ENCODE data around the gene LOX.

Gene LOX

DNA sequence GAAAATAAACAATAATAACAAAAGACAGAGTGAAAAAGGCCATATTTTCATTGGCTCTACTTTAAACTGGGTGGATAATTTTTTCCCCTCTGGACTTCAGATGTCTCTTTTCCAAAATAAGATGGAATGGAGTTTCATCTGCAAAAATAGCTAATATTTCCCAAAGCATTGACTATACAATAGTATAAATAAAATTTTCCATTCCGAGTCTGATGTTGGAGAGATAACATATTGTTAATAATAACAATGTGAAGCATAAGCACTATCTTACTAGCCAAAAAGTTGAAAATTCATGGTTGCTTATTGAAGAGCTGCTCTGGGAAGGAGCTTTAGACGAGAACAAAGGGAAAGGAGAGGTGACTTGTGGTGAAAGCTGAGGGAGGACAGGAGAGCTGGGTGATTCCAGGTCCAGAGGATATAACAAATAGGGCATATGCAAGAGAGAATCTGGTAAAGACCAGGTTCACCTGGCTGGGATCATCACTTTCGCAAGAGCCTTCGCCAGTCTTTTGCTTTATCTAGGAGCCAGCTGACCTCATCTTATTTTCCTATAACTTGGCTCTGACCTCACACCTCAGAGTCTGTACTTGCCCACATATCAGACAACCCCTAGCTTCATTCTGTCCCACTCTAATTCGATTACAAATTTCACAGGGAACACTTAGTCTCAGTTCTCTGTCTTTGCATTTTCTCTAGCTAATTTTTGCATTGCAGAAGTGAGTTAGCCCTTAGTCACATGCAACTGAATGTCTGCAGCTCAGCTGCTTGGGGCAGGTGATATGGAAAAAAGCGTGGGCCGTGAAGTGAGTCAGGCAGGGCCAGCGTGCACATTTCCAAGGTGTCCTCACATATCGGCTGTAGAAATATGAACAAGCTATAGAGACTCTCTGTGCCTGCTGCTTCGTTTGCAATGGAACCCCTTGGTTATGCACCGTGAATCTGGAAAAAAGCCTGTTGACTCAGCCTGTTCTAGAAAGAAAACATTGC is 43.7 kb upstream of the LOX start:
- H3K27ac ChIP-seq, result no peak overlapping the region
- TF ChIP-seq, protein P1, sequence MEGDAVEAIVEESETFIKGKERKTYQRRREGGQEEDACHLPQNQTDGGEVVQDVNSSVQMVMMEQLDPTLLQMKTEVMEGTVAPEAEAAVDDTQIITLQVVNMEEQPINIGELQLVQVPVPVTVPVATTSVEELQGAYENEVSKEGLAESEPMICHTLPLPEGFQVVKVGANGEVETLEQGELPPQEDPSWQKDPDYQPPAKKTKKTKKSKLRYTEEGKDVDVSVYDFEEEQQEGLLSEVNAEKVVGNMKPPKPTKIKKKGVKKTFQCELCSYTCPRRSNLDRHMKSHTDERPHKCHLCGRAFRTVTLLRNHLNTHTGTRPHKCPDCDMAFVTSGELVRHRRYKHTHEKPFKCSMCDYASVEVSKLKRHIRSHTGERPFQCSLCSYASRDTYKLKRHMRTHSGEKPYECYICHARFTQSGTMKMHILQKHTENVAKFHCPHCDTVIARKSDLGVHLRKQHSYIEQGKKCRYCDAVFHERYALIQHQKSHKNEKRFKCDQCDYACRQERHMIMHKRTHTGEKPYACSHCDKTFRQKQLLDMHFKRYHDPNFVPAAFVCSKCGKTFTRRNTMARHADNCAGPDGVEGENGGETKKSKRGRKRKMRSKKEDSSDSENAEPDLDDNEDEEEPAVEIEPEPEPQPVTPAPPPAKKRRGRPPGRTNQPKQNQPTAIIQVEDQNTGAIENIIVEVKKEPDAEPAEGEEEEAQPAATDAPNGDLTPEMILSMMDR (IDR thresholded peaks at IDR 0.05), result no peak

DNA sequence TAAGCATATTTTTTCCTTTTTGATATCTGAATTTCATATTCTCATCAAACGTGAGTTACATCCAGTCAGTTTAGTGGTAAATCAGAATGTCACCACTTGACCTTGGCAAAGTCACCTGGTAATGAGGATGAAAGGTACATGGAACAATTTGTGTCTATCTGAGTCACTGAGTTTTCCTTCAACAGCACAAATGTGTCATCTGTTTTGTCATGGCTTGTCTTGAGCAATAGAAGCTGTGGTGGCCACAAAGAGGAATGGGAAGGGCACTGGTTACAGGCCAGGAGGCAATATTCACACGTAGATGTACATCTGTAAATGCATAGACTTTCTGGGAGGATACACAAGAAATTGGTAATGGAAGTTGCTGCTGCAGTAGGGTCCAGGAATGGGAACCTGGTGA is 42.9 kb upstream of the LOX start:
- H3K36me3 ChIP-seq, result no peaks in the 10 kb centered on the region
- H3K27me3 ChIP-seq, result no peaks in the 10 kb centered on the region
- no peaks in the 10 kb centered on the region for H3K9me3 ChIP-seq
- TF ChIP-seq, protein P1 (IDR thresholded peaks at IDR 0.05), result no peak
- no peak overlapping the region for H3K27ac ChIP-seq
- peaks cover 0 to 5% (median 0%) of the 10 kb centered on the region in 4 donors for H3K4me1 ChIP-seq
- DNase-seq, result no peak
- no peak overlapping the region for H3K4me3 ChIP-seq
- intact Hi-C loops (cut with DNase I; ENCODE audit: low total_unique reads), result no loop called here

More for the DNA sequence above, 43.7 kb upstream of the LOX start:
- Histone ChIP-seq H3K36me3 (no peaks in the 10 kb centered on the region), H3K4me3 (no peak overlapping the region), H3K27me3 (no peaks in the 10 kb centered on the region), H3K9me3 (no peaks in the 10 kb centered on the region), H3K4me1 (peaks cover 0 to 12% (median 0%) of the 10 kb centered on the region in 4 donors)
- intact Hi-C loops (cut with DNase I; ENCODE audit: low total_unique reads), result no loop called here
- DNase-seq, result no peak

DNA sequence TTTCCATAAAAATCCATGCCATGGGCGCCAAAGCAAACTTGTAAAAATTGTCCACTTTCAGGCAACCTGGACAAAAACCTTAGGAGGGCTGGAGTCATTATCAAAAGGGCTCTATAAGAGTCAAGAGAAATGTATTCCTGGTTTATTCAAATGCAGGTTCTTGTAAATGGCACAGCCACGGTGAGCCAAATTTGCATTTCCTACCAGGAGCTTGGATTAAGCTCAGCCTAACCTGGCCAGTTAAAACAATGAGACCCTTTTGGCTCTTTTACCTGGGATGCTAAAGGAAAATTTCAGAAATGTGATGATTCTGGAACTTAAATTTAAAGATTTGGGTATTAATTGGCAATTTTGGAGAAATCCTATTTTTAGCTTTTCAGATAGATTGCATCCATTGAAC is 42.4 kb upstream of the LOX start:
- Histone ChIP-seq H3K9me3 (no peaks in the 10 kb centered on the region), H3K4me1 (peaks cover 0 to 5% (median 0%) of the 10 kb centered on the region in 4 donors), H3K36me3 (no peaks in the 10 kb centered on the region), H3K4me3 (no peak overlapping the region), H3K27ac (no peak overlapping the region), H3K27me3 (no peaks in the 10 kb centered on the region)
- TF ChIP-seq, protein P1 (IDR thresholded peaks at IDR 0.05), result no peak
- intact Hi-C loops (cut with DNase I; ENCODE audit: low total_unique reads), result no loop called here
- DNase-seq, result no peak

DNA sequence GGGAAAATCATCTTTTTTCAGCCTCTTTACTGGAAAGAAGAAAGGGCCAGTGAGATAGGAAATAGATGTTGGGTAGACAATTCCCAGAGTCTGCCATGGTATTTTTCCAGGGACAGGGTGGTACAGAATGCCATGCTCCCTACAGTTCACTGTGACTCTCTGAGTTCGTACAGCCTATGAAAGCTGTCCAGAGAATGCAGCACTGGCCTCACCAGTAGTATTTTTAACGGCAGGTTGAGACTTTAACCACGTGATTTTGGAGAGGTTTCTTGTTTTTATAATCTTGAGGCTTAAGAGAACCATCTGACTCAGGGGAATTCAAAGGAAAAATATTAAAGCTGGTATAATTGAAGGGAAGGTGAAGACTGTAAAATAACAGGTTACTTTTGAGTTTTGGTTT is 41.1 kb upstream of the LOX start:
- intact Hi-C loops (cut with DNase I; ENCODE audit: low total_unique reads), result no loop called here
- DNase-seq, result no peak
- Histone ChIP-seq H3K4me3 (no peak overlapping the region), H3K9me3 (no peaks in the 10 kb centered on the region), H3K4me1 (peaks cover 0 to 5% (median 0%) of the 10 kb centered on the region in 4 donors), H3K36me3 (no peaks in the 10 kb centered on the region), H3K27me3 (no peaks in the 10 kb centered on the region), H3K27ac (no peak overlapping the region)
- TF ChIP-seq, protein P1 (IDR thresholded peaks at IDR 0.05), result no peak

DNA sequence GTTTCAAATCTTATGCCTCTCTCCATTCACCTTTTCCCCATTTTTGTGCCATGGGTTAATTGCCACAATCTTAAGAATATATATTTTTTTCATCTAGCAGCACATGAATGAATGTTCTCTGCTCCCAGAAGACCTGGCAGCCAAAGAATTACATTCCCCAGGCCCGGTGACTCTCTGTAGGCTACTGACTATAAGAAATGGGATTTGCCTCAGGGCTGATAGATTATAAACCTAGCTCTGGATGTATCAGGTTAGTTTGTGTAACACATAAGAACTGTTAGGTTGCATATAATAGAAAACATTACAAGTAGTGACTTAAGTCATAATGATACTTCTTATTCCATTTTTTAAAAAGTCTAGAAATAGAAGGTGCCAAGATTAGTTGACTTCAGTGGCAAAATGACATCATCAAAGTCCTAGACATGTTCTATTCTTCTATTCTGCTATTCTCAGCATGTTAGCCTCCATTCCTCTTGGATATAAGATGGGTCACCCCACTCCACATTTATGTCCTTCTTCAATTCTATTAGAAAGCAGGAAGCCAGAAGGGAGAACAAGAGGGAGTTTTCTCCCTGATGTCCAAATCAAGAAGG is 40.4 kb upstream of the LOX start:
- no peaks in the 10 kb centered on the region for H3K36me3 ChIP-seq
- H3K4me1 ChIP-seq, result peaks cover 0 to 5% (median 0%) of the 10 kb centered on the region in 4 donors
- no peaks in the 10 kb centered on the region for H3K27me3 ChIP-seq
- TF ChIP-seq, protein P1 (IDR thresholded peaks at IDR 0.05), result no peak
- intact Hi-C loops (cut with DNase I; ENCODE audit: low total_unique reads), result no loop called here
- no peak for DNase-seq
- no peak overlapping the region for H3K27ac ChIP-seq
- no peaks in the 10 kb centered on the region for H3K9me3 ChIP-seq
- H3K4me3 ChIP-seq, result no peak overlapping the region
